SK-N-MC (cell line): ENCODE data around the gene BCAM.
"Not testable (repeated sequence)": the region's sequence is repeated elsewhere in the genome, so short reads cannot be mapped to it uniquely, and the experiment has no call there.

Experiments
- DNase-seq: peaks from one replicate; pipeline ENCODE4 v3.0.0-alpha.2; 2011; ENCODE audit warnings: low read depth, low spot score
- H3K27ac ChIP-seq: fragments of 200-600 bp; sonication (generic); 2 replicates; pipeline ENCODE4 v1.5.1; 2016; ENCODE audit warnings: mixed run types
- H3K36me3 ChIP-seq: fragments of 200-600 bp; sonication (generic); 2 replicates; pipeline ENCODE4 v1.6.1; 2017; ENCODE audit warnings: antibody characterized with exemption, low read length, mixed read lengths; ENCODE audit not compliant: insufficient read depth
- H3K4me3 ChIP-seq: fragments of 200-600 bp; sonication (generic); 2 replicates; pipeline ENCODE4 v1.5.1; 2016
- H3K9ac ChIP-seq: fragments of 200-600 bp; sonication (generic); 2 replicates; pipeline ENCODE4 v1.8.0; 2017; ENCODE audit warnings: mixed run types, mixed read lengths; ENCODE audit not compliant: insufficient read length
- H3K9me3 ChIP-seq: fragments of 200-600 bp; sonication (generic); 2 replicates; pipeline ENCODE4 v1.6.1; 2017; ENCODE audit warnings: low read depth, mild to moderate bottlenecking, antibody characterized with exemption, low read length, moderate library complexity, mixed read lengths
- EZH2 ChIP-seq: fragments of 200-600 bp; sonication (generic); IDR thresholded peaks from one replicate; pipeline ENCODE4 v1.6.1; 2017; ENCODE audit warnings: antibody characterized with exemption
- FOXP2 ChIP-seq: optimal IDR thresholded peaks from 2 replicates; pipeline ENCODE3; 2011; ENCODE audit warnings: mild to moderate bottlenecking, moderate library complexity; ENCODE audit not compliant: insufficient read depth; ENCODE audit errors: extremely low read length, control extremely low read depth
- POLR2AphosphoS5 ChIP-seq: IDR thresholded peaks from 2 replicates; pipeline ENCODE4 v1.6.1; 2012; ENCODE audit warnings: mild to moderate bottlenecking, low read depth, low read length, borderline replicate concordance

BCAM gene

GRCh38 chr19:44820648-44821609, 12.0 kb downstream of the BCAM start:
- no peak for DNase-seq
- TF ChIP-seq POLR2AphosphoS5 (no peak), EZH2 (no peak), FOXP2 (no peak)
- Histone ChIP-seq H3K27ac (no peak overlapping the region), H3K4me3 (no peak overlapping the region), H3K9ac (no peak overlapping the region), H3K36me3 (no peaks in the 10 kb centered on the region), H3K9me3 (no peaks in the 10 kb centered on the region)

GRCh38 chr19:44822177-44822576, 13.3 kb downstream of the BCAM start:
- Histone ChIP-seq H3K9me3 (no peaks in the 10 kb centered on the region), H3K9ac (no peak overlapping the region), H3K27ac (no peak overlapping the region), H3K4me3 (no peak overlapping the region), H3K36me3 (no peaks in the 10 kb centered on the region)
- no peak for TF ChIP-seq EZH2
- no peak for TF ChIP-seq FOXP2
- TF ChIP-seq POLR2AphosphoS5: no peak
- no peak for DNase-seq

GRCh38 chr19:44822670-44823372, 13.9 kb downstream of the BCAM start:
- Histone ChIP-seq H3K4me3 (no peak overlapping the region), H3K36me3 (no peaks in the 10 kb centered on the region), H3K9me3 (no peaks in the 10 kb centered on the region), H3K9ac (no peak overlapping the region), H3K27ac (no peak overlapping the region)
- no peak for DNase-seq
- TF ChIP-seq POLR2AphosphoS5 (no peak), EZH2 (no peak), FOXP2 (no peak)

GRCh38 chr19:44823373-44823698, 14.4 kb downstream of the BCAM start:
- TF ChIP-seq FOXP2: no peak
- no peak overlapping the region for H3K9ac ChIP-seq
- no peak for DNase-seq
- no peaks in the 10 kb centered on the region for H3K36me3 ChIP-seq
- H3K4me3 ChIP-seq: no peak overlapping the region
- no peaks in the 10 kb centered on the region for H3K9me3 ChIP-seq
- no peak overlapping the region for H3K27ac ChIP-seq

GRCh38 chr19:44824761-44825160, 15.9 kb downstream of the BCAM start:
- Histone ChIP-seq H3K27ac (no peak overlapping the region), H3K36me3 (no peaks in the 10 kb centered on the region), H3K9me3 (no peaks in the 10 kb centered on the region), H3K9ac (no peak overlapping the region), H3K4me3 (no peak overlapping the region)
- TF ChIP-seq EZH2 (no peak), FOXP2 (no peak), POLR2AphosphoS5 (no peak)
- DNase-seq: no peak

GRCh38 chr19:44832875-44833274, 24.0 kb downstream of the BCAM start:
- not testable (repeated sequence) for H3K9me3 ChIP-seq, H3K4me3 ChIP-seq, H3K27ac ChIP-seq, H3K36me3 ChIP-seq, DNase-seq, H3K9ac ChIP-seq

- H3K9ac ChIP-seq, H3K9me3 ChIP-seq, H3K27ac ChIP-seq, H3K36me3 ChIP-seq, H3K4me3 ChIP-seq, DNase-seq: not testable (repeated sequence)
Measured at GRCh38 chr19:44834399-44834798, 25.5 kb downstream of the BCAM start.

- Histone ChIP-seq H3K9me3 (no peaks in the 10 kb centered on the region), H3K4me3 (no peak overlapping the region), H3K27ac (no peak overlapping the region), H3K9ac (no peak overlapping the region), H3K36me3 (no peaks in the 10 kb centered on the region)
- no peak for DNase-seq
- TF ChIP-seq FOXP2 (no peak), POLR2AphosphoS5 (no peak), EZH2 (no peak)
Measured at GRCh38 chr19:44839276-44839675, 30.4 kb downstream of the BCAM start.

GRCh38 chr19:44840811-44841210, 31.9 kb downstream of the BCAM start:
- no peaks in the 10 kb centered on the region for H3K36me3 ChIP-seq
- no peaks in the 10 kb centered on the region for H3K9me3 ChIP-seq
- H3K4me3 ChIP-seq: no peak overlapping the region
- DNase-seq: no peak
- no peak overlapping the region for H3K27ac ChIP-seq
- no peak for TF ChIP-seq FOXP2
- TF ChIP-seq POLR2AphosphoS5: no peak
- TF ChIP-seq EZH2: no peak
- H3K9ac ChIP-seq: no peak overlapping the region
